HG03045 (cell line): ENCODE data around the gene SCAMP2.

Source experiments
- ATAC-seq: cut with Tn5 transposase; IDR thresholded peaks from one replicate; pipeline ENCODE4 v1.9.1; 2021; ENCODE audit warnings: mild to moderate bottlenecking, moderate library complexity; ENCODE audit not compliant: unreplicated experiment

SCAMP2 gene

DNA sequence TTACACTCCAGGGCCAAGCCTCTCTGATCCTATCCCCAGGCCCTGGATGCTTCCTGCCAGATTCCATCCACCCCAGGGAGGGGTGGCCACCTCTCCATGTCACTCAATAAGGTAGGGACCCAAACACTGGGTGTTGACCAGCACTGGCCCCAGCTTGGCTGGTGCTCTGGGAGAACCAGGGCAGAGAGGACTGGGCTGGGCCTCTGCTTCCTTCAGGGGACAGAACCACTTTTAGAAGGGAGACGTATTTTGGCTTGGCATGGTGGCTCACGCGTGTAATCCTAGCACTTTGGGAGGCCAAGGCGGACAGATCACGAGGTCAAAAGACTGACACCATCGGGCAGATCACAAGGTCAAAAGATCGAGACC is 51.4 kb downstream of the SCAMP2 start:
- ATAC-seq, result no peak

DNA sequence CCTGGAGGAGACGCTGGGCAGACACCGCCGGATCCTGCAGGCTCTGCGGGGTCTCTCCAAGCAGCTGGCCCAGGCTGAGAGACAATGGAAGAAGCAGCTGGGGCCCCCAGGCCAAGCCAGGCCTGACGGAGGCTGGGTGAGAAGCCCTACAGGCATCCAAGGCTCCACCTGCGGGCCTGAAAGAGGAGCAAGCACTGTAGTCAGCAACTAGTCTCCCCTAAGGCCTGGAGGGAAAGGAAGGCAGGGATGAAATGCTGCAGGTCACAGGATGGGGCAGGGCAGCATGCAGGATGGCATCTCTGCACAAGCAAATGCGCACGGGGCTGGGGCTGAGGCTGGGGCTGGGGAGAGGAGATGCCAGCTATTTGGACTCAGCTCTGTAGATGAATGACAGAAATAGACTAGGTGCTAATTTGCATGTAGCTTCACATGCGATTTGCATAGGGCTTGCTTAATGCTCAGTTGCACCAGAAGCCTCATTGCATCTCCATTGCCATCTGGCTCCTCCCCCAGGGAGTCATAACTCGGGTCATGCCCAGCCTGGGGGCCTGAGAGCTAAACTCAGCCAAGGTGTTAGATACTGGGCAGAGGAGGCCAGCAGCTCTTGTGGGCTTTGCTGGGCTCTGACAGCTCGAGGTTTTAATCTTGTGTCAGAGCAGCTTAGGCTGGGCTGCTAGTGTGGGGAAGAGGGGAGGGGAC is 51.9 kb downstream of the SCAMP2 start:
- ATAC-seq, result no peak

DNA sequence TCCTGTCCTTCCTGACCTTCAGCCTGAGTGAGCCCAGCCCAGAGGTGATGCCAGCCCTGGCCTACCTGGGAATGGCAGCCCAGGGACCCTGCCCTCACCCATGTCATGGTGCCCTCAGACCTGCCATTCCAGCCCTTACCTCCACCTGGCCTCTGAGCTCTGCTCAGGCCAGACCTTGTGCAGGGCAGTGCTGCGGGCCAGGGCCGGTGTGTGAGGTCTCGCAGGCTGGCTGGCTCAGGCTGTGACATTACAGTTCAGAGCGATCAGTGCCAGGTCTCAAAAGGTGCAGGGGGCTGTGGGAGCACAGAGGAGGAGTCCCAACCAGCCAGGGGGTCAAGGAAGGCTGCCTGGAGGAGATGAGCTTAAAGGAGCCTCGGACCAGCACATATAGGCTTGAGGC is 53.1 kb downstream of the SCAMP2 start:
- ATAC-seq, result no peak

- no peak for ATAC-seq
These were observed 55.8 kb downstream of the SCAMP2 start for GRCh38 chr15:74817370-74817737.

- no peak for ATAC-seq
These were observed 56.4 kb downstream of the SCAMP2 start for GRCh38 chr15:74816624-74817369.

DNA sequence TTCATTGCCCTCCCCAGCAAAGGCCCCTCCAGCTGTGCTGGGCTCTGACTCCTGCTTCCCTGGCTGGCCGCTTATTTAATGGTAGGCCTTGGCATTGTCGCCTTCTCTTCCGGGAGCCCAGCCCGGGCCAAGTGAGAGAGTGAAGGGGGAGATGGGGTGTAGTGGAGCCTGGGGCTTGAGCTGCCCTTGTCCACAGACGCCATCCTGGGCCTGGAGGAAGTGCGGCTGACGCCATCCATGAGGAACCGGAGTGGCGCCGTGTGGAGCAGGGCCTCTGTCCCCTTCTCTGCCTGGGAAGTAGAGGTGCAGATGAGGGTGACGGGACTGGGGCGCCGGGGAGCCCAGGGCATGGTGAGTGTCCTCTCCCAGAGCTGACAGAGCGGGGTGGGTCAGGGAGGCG is 57.2 kb downstream of the SCAMP2 start:
- ATAC-seq, result no peak

GRCh38 chr15:74815121-74815934 is 57.8 kb downstream of the SCAMP2 start:
- ATAC-seq, result no peak

GRCh38 chr15:74812533-74812932 is 60.6 kb downstream of the SCAMP2 start, which contains the start of gene LMAN1L:
Gene LMAN1L, plus strand, starts transcription at chr15:74812835. Its CDS starts 20 bp downstream, at chr15:74812855.
- no peak for ATAC-seq

DNA sequence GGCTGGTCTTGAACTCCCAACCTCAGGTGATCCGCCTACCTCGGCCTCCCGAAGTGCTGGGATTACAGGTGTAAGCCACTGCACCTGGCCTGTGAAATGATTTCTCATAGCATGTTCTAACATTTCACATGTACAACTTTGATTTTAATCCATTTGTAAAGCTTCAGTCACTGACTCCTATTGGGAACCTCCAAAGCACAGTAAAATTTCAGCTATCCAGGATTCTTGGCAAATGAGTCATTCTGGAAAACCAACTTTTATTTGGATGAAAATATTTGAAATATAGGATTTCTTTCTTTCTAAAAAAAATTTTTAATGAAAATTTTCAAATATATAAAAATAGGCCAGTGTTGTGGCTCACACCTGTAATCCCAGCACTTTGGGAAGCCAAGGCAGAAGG is 63.2 kb downstream of the SCAMP2 start:
- no peak for ATAC-seq

- ATAC-seq, result no peak
These were observed 63.9 kb downstream of the SCAMP2 start for GRCh38 chr15:74809242-74809641.

- ATAC-seq, result no peak
These were observed 64.3 kb downstream of the SCAMP2 start for GRCh38 chr15:74808840-74809229.

DNA sequence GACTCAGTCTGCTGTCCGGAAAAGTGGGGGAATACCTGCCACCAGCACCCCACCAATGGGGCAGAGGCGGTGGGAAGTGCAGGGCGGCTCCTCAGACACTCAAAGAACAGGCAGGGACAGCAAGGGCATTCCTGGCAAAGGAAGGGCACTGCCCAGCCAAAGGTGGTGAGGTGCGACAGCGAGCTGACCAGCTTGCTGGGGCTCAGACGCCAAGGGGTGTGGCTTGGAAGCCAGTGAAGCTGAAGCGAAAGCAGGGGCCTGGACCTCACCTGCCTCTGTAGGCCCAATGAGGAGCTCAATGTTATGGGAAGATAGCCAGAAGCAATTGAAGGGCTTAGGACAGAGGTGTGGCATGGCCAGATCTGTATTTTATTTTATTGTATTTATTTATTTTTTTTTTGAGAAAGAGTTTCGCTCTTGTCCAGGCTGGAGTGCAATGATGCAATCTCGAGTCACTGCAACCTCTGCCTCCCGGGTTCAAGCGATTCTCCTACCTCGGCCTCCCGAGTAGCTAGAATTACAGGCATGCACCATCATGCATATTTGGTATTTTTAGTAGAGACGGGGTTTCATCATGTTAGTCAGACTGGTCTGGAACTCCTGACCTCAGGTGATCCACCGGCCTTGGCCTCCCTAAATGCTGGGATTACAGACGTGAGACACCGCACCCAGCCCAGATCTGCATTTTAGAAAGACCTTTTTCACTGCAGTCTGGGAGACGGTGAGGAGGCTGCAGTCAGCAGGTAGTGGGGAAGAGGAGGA is 64.9 kb downstream of the SCAMP2 start:
- ATAC-seq, result no peak

DNA sequence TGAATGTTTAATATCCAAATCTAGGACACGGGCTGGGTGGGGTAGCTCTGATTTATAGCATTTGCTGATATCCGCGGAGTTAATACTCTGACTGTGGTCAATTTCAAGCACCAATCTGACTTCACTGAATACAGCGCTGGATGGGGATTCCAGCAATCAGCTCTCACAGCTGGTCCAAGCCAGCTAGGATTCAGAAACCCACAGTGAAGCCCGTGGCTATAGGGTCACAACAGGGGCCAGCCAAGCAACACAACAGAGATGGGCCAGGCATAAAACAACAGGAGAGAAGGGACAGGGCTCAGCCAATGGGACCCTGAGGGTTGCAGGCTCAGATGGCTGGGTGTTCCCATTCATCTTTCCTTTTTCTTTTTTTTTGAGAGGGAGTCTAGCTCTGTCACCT is 65.9 kb downstream of the SCAMP2 start:
- ATAC-seq, result no peak

DNA sequence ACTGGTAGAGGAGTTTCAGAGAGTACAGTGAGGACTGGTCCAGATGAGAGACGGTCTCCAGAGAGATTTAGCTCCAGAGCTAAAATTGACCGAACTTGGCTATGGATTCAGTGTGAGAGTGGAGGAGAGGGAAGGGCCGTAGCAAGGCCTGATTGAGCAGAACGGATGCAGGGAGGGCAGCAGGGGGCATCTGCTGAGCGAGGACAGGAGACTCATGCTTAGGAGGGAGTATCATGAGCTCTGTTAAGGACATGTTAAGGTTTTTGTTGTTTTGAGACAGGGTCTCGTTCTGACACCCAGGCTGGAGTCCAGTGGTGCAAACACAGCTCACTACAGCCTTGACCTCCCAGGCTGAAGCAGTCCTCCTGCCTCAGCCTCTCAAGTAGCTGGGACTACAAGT is 68.2 kb downstream of the SCAMP2 start:
- ATAC-seq, result no peak

DNA sequence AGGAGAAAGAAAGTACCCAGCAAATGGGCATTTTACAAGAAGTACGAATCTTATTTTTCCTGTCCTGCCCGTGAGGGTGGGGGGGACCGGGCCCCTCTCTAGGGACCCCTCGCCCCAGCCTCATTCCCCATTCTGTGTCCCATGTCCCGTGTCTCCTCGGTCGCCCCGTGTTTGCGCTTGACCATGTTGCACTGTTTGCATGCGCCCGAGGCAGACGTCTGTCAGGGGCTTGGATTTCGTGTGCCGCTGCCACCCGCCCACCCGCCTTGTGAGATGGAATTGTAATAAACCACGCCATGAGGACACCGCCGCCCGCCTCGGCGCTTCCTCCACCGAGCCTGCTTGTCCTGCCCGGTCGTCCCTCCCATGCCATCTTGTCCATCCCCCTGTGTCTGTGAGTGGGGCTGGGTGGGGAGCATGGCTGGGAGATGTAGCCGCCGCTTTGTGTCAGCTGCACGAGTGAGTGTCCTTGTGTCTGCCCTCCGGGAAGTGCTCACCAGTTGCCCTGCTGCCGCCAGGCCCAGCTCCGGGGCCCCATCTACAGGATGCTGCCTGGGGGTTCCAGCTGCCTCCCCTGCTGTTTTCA is 70.2 kb downstream of the SCAMP2 start:
- ATAC-seq, result no peak

- ATAC-seq, result no peak
These were observed 70.9 kb downstream of the SCAMP2 start for GRCh38 chr15:74802290-74802689.

- ATAC-seq, result no peak
These were observed 71.7 kb downstream of the SCAMP2 start for GRCh38 chr15:74801311-74801997.

DNA sequence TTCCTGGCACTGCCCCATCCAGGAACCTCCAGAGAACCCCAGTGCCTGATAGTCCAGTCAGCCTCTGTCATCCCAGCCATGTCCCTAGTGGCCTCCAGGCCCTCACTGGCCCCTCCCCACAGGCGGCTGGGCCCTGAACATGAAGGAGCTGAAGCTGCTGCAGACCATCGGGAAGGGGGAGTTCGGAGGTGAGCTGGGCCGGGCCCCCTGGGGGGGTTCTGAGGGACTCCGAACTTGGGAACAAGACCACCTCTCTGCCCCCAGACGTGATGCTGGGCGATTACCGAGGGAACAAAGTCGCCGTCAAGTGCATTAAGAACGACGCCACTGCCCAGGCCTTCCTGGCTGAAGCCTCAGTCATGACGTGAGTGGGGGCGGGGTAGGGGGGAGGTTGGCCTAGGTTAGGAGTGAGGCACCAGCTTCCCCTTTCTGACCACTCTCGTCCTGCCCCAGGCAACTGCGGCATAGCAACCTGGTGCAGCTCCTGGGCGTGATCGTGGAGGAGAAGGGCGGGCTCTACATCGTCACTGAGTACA is 72.5 kb downstream of the SCAMP2 start:
- ATAC-seq, result no peak

GRCh38 chr15:74799856-74800558 is 73.2 kb downstream of the SCAMP2 start:
- peak; percentile 70 for ATAC-seq
